GM12878 (cell line): ENCODE measurements around the gene SAMD1. TPM values are rescaled to one million over a fixed set of nuclear protein-coding genes. Genes with fewer than 3 reads are reported as not detected.

Experiments
- ATAC-seq: fragments of 200-7000 bp; cut with Tn5 transposase; 3 replicates; pipeline ENCODE4 v1.9.1; 2020; ENCODE audit warnings: mild to moderate bottlenecking, moderate library complexity
- BruUV-seq: library from RNA; stranded (reverse); fragments of 400-500 nt; replicated peaks from 2 replicates; lab custom pipeline; 2021; lab: Mats Ljungman, UMichigan
- CTCF ChIA-PET: fragments of 300-600 bp; sonication (Branson Sonifier 250); formaldehyde crosslinking; extraction: SDS; loops from one replicate; lab custom pipeline; 2021; ENCODE audit warnings: inconsistent platforms; lab: Yijun Ruan, JAX
- POLR2A ChIA-PET: fragments of 350-600 bp; formaldehyde crosslinking; extraction: SDS; loops from one replicate; lab custom pipeline; 2021; ENCODE audit warnings: inconsistent platforms; lab: Charles Lee
- RAD21 ChIA-PET: fragments of 300-600 bp; sonication (Branson Sonifier 250); formaldehyde crosslinking; loops from one replicate; lab custom pipeline; 2023; ENCODE audit warnings: antibody characterized with exemption; ENCODE audit not compliant: unreplicated experiment; lab: Charles Lee
- SMC1A ChIA-PET: fragments of 300-600 bp; sonication (Branson Sonifier 250); formaldehyde crosslinking; loops from one replicate; lab custom pipeline; 2023; ENCODE audit not compliant: unreplicated experiment, uncharacterized antibody; lab: Charles Lee
- DNase-seq: peaks from one replicate; pipeline ENCODE4 v3.0.0-alpha.2; 2011; ENCODE audit warnings: low read depth, low spot score
- FAIRE-seq: peaks from 3 replicates; lab custom pipeline; 2011; peaks lifted over from hg19 to GRCh38; lab: Jason Lieb, UNC
- H2AFZ ChIP-seq: 2 replicates; pipeline ENCODE4 v1.6.0; 2011; ENCODE audit warnings: low read depth, low read length, control low read depth; ENCODE audit not compliant: control insufficient read depth
- H3K27ac ChIP-seq: 2 replicates; pipeline ENCODE4 v1.5.1; 2011; ENCODE audit warnings: control low read depth; ENCODE audit not compliant: control insufficient read depth, insufficient read depth
- H3K27me3 ChIP-seq, 2 experiments: replicated peaks in 1 of 2; 2 replicates each; pipeline versions ENCODE4 v1.6.0 to v1.6.1; 2011; ENCODE audit warnings: low read length in 1 of 2; ENCODE audit not compliant: control insufficient read depth in 2 of 2, insufficient read depth in 2 of 2
- H3K36me3 ChIP-seq, 2 experiments: 2 replicates each; pipeline ENCODE4 v1.5.1; 2011; ENCODE audit warnings: low read length in 1 of 2; ENCODE audit not compliant: control insufficient read depth in 2 of 2, insufficient read depth in 2 of 2
- H3K4me1 ChIP-seq: 2 replicates; pipeline ENCODE4 v1.6.1; 2011; ENCODE audit warnings: mild to moderate bottlenecking, low read length, moderate library complexity, mixed read lengths; ENCODE audit not compliant: control insufficient read depth, insufficient read depth
- H3K4me2 ChIP-seq: 2 replicates; pipeline ENCODE4 v1.6.0; 2011; ENCODE audit warnings: control low read depth; ENCODE audit not compliant: control insufficient read depth, insufficient read depth
- H3K4me3 ChIP-seq: fragments of 200-600 bp; sonication (generic); 2 replicates; pipeline ENCODE4 v1.5.1; 2016
- H3K79me2 ChIP-seq: 2 replicates; pipeline ENCODE4 v1.6.0; 2011; ENCODE audit warnings: low read length; ENCODE audit not compliant: control insufficient read depth, insufficient read depth
- H3K9ac ChIP-seq: 2 replicates; pipeline ENCODE4 v1.8.0; 2011; ENCODE audit warnings: low read length, control low read depth, mixed read lengths; ENCODE audit not compliant: control insufficient read depth, insufficient read depth
- H3K9me3 ChIP-seq: replicated peaks from 3 replicates; pipeline ENCODE4 v1.5.1; 2011; ENCODE audit warnings: mild to moderate bottlenecking, low read length; ENCODE audit not compliant: control insufficient read depth, insufficient read depth
- H4K20me1 ChIP-seq: 2 replicates; pipeline ENCODE4 v1.6.0; 2011; ENCODE audit not compliant: control insufficient read depth, insufficient read depth
- ESRRA ChIP-seq: IDR thresholded peaks from 2 replicates; pipeline ENCODE4 v1.6.1; 2012; ENCODE audit warnings: mild to moderate bottlenecking, low read length, improper control_type of control experiment
- KAT2A ChIP-seq: conservative IDR thresholded peaks from 2 replicates; pipeline ENCODE4 v1.6.1; 2011; ENCODE audit warnings: low read depth, low read length; ENCODE audit not compliant: control insufficient read depth
- RAD51 ChIP-seq: fragments of 450-650 bp; IDR thresholded peaks from 2 replicates; pipeline ENCODE4 v1.6.1; 2016; ENCODE audit warnings: moderate library complexity, mild to moderate bottlenecking, inconsistent platforms
- RFX5 ChIP-seq: IDR thresholded peaks from 2 replicates; pipeline ENCODE4 v1.6.1; 2011; ENCODE audit warnings: low read depth, low read length, improper control_type of control experiment
- WGBS: methylation state at CpG from one replicate; pipeline ENCODE4 v1.1.6; 2016; ENCODE audit warnings: low lambda C conversion rate; ENCODE audit not compliant: insufficient replicate concordance, insufficient coverage; ENCODE audit errors: missing lambda C conversion rate; 5-methylcytosine and 5-hydroxymethylcytosine counted together
- in situ Hi-C: fragments of 300-500 bp; cut with MboI; formaldehyde crosslinking; loops from 9 replicates; pipeline ENCODE4 v1.14.3; 2018; ENCODE audit warnings: mixed read lengths
- intact Hi-C: fragments of 100-400 bp; cut with micrococcal nuclease; formaldehyde crosslinking; loops from one replicate; pipeline ENCODE4 v1.14.2; 2022; ENCODE audit not compliant: unreplicated experiment
- polyA plus RNA-seq, 11 experiments: library from polyadenylated mRNA; depleted of rRNA in 4 of 11; unstranded in 6 of 11; stranded (reverse) in 5 of 11; fragments of >200 nt; fragmentation: Nextera tagmentation in 4 of 11; fragmentation: Illumina TruSeq in 1 of 11; extraction: Ambion mirVana in 4 of 11; extraction: Trizol in 1 of 11; gene quantifications; 1 replicate in 1 of 11; 2 replicates in 10 of 11; pipeline versions ENCODE4 v1.2.1 to v1.2.3, GENCODE V29; 2011 to 2016; ENCODE audit warnings: inconsistent platforms in 2 of 11, missing spikeins in 2 of 11, low read depth in 1 of 11
- total RNA-seq, 4 experiments: library from RNA; depleted of rRNA in 3 of 4; stranded (reverse); fragments of >200 nt in 3 of 4; fragmentation: Illumina TruSeq in 1 of 4; extraction: Trizol in 1 of 4; gene quantifications; 2 replicates each; pipeline versions ENCODE4 v1.2.1 to v1.2.3, GENCODE V29; 2013 to 2021
- TF ChIP-seq, protein P1 (sequence below): fragments of 450-650 bp; IDR thresholded peaks from 2 replicates; pipeline ENCODE4 v1.6.1; 2016; ENCODE audit warnings: mild to moderate bottlenecking
- TF ChIP-seq, protein P2 (sequence below): fragments of 450-650 bp; IDR thresholded peaks from 2 replicates; pipeline ENCODE4 v1.6.1; 2018; ENCODE audit warnings: borderline replicate concordance, mild to moderate bottlenecking; ENCODE audit not compliant: partially characterized antibody
- TF ChIP-seq, protein P3 (sequence below): fragments of 450-650 bp; IDR thresholded peaks from 2 replicates; pipeline ENCODE4 v1.6.1; 2017; ENCODE audit warnings: borderline replicate concordance

Gene SAMD1
- total and polyA plus RNA-seq, 10 of the 15 experiments (the other 5 are each of a cell fraction or from before 2014, with no cell fraction given) = 3.0 to 71.7 (median 19.3) TPM

DNA sequence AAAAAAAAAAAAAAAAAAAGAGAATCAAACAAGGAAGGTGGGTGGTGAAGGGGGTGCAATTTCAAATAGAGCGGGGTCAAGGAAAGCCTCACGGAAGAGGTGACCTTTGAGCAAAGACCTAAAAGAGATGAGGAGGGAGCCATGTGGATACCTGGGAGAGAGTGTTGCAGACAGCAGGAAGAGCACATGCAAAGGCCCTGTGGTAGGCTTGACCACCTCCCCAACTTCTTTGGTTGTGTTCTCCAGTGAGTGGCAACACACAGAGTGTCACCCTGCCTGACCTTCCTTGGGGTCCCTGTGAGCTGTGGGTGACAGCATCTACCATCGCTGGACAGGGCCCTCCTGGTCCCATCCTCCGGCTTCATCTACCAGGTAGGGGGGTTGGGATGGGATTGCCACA is 40.0 kb downstream of the SAMD1 start:
- DNase-seq (no peak), ATAC-seq (no peak), FAIRE-seq (no peak)
- H3K4me3 ChIP-seq = no peak overlapping the region
- in situ Hi-C loops (loop anchor here (25.0 kb wide), 1 partner anchor 763 kb away; no protein-coding TSS in a partner anchor), intact Hi-C loops (no loop called here)
- no peak overlapping the region for H3K27ac ChIP-seq
- ChIA-PET CTCF (interaction anchor here (2.4 to 7.4 kb wide), 2 partner anchors 8 to 98 kb away, joined by 8 to 60 read pairs; partner anchors contain the start of gene DCAF15), POLR2A (no interaction called here), SMC1A (interaction anchor here (0.6 to 1.2 kb wide), 2 partner anchors 10 to 50 kb away, joined by 3 to 4 read pairs; no protein-coding TSS in a partner anchor), RAD21 (no interaction called here)
- WGBS = 96% methylated on average over 4 of the region's 4 CpGs
- no peaks in the 10 kb centered on the region for H3K79me2 ChIP-seq
- no peak overlapping the region for H2AFZ ChIP-seq
- H3K9me3 ChIP-seq = peaks cover 2% of the 10 kb centered on the region; the same call in 1 of the 3 replicates
- BruUV-seq = no TSS peak
- no peaks in the 10 kb centered on the region for H3K4me1 ChIP-seq
- no peak overlapping the region for H3K4me2 ChIP-seq
- no peaks in the 10 kb centered on the region for H4K20me1 ChIP-seq
- peaks cover 12 to 18% of the 10 kb centered on the region in 2 experiments; a peak in 3 of 4 replicates for H3K36me3 ChIP-seq
- H3K9ac ChIP-seq = no peak overlapping the region
- TF ChIP-seq, protein P1, sequence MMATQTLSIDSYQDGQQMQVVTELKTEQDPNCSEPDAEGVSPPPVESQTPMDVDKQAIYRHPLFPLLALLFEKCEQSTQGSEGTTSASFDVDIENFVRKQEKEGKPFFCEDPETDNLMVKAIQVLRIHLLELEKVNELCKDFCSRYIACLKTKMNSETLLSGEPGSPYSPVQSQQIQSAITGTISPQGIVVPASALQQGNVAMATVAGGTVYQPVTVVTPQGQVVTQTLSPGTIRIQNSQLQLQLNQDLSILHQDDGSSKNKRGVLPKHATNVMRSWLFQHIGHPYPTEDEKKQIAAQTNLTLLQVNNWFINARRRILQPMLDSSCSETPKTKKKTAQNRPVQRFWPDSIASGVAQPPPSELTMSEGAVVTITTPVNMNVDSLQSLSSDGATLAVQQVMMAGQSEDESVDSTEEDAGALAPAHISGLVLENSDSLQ = no peak
- no peak for TF ChIP-seq ESRRA
- TF ChIP-seq RFX5 = no peak
- TF ChIP-seq, protein P2, sequence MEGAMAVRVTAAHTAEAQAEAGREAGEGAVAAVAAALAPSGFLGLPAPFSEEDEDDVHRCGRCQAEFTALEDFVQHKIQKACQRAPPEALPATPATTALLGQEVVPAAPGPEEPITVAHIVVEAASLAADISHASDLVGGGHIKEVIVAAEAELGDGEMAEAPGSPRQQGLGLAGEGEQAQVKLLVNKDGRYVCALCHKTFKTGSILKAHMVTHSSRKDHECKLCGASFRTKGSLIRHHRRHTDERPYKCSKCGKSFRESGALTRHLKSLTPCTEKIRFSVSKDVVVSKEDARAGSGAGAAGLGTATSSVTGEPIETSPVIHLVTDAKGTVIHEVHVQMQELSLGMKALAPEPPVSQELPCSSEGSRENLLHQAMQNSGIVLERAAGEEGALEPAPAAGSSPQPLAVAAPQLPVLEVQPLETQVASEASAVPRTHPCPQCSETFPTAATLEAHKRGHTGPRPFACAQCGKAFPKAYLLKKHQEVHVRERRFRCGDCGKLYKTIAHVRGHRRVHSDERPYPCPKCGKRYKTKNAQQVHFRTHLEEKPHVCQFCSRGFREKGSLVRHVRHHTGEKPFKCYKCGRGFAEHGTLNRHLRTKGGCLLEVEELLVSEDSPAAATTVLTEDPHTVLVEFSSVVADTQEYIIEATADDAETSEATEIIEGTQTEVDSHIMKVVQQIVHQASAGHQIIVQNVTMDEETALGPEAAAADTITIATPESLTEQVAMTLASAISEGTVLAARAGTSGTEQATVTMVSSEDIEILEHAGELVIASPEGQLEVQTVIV = no peak
- TF ChIP-seq, protein P3, sequence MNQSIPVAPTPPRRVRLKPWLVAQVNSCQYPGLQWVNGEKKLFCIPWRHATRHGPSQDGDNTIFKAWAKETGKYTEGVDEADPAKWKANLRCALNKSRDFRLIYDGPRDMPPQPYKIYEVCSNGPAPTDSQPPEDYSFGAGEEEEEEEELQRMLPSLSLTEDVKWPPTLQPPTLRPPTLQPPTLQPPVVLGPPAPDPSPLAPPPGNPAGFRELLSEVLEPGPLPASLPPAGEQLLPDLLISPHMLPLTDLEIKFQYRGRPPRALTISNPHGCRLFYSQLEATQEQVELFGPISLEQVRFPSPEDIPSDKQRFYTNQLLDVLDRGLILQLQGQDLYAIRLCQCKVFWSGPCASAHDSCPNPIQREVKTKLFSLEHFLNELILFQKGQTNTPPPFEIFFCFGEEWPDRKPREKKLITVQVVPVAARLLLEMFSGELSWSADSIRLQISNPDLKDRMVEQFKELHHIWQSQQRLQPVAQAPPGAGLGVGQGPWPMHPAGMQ = no peak
- TF ChIP-seq KAT2A = no peak
- TF ChIP-seq RAD51 = no peak
- no peaks in the 10 kb centered on the region for H3K27me3 ChIP-seq
